HG03159 (cell line): Measurements from ENCODE around the gene ZNF607.
A peak's percentile ranks its signal among the peaks of the same experiment; 100 is the strongest.
"Not testable (repeated sequence)": the region's sequence is repeated elsewhere in the genome, so short reads cannot be mapped to it uniquely, and the experiment has no call there.

Experiments used
- ATAC-seq: cut with Tn5 transposase; IDR thresholded peaks from one replicate; pipeline ENCODE4 v1.9.1; 2021; ENCODE audit warnings: mild to moderate bottlenecking, moderate library complexity; ENCODE audit not compliant: unreplicated experiment

The ZNF607 gene

DNA sequence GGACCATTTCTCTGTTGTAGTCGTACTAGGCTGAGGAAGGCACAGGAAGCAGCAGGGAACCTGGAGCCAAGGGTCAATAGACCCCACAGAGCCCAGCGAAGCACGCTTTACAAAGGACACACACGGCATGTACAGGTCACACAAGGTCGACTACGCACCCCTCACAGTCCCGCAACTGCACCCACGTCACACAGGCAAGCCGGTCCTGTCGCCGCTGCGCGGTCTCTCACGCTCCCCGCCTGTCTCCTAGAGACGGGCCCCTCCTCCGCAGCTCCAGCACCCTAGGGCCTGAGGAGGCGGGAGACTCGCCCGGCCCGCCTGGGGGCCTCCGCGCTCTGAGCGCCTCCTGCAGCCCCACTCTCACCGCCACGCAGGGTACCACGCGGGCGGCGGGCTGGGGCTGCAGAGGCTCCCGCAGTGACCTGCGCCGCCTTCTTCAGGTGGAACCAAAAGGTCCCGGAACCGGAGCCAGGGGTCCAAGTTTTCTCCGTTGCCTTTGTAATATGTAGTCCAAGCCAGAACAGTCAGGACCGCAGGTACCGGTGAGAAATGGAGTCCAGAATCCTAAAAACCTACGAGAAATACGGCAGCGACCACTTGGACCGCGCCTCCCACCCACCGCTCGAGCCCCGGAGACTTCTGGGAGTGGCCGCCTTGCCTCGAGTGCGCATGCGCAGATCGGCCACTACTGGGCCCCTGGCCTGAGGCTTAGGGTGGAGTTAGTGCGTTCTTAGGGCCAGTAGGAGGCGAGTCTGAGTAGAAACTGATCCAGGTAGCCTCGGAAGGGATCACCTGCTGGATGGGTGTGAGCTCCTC, at the start of gene ZNF607:
Gene ZNF607, minus strand, starts transcription at position 651 of the 816 bp plus-strand sequence. CDS start 8,143 bp downstream, outside the sequence.
- peak; percentile 95 for ATAC-seq

DNA sequence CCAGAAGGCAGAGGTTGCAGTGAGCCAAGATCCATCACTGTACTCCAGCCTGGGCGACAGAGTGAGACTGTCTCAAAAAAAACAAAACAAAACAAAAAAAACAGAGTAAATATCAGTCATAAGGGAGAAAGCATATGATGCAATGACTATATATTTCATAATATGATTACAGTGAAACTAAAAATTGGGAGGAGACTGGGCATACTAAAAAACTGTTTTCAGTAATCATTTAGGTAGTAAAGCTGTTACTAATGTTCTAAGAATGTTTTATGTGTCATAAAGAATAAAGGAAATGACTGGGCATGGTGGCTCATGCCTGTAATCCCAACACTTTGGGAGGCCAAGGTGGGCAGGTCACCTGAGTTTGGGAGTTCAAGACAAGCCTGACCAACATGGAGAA, 43.9 kb upstream of the ZNF607 start:
- ATAC-seq: no peak

DNA sequence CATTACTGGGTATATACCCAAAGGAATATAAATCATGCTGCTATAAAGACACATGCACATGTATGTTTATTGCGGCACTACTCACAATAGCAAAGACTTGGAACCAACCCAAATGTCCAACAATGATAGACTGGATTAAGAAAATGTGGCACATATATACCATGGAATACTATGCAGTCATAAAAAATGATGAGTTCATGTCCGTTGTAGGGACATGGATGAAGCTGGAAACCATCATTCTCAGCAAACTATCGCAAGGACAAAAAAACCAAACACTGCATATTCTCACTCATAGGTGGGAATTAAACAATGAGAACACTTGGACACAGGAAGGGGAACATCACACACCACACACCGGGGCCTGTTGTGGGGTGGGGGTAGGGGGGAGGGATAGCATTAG, 38.1 kb upstream of the ZNF607 start:
- not testable (repeated sequence) for ATAC-seq

DNA sequence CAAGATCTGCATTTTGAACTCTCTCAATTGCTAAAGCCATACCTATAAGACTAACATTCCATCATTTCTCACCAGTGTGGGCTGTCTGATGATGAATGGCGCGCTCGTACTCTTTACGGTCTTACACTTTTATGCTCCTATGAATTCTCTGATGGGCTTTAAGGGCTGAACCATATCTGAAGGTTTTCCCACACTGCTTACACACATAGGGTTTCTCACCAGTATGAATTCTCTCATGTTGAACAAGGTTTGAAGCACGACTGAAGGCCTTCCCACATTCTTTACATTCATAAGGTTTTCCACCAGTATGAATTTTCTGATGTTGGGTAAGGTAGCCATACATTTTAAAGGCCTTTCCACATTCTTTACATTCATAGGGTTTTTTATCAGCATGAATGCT, 18.8 kb upstream of the ZNF607 start:
- no peak for ATAC-seq

DNA sequence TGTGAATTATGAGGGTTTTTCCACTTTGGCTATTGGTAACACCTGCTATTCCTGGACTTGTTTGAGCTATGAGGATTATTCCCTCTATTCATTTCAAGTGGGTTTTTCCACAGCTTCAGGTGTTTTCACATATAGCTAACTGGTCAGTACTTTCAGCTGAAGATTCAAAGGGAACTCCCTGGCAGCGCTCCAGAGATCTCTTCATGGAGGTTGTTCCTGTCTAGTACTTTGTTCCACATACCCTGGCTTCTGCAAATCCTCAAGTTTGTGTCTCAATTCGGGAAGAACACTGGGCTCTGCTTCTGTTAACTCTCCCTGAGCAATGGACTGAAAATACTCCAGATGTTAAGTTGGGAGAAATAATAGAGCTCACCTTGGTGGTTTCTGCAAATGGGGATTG, 5.6 kb upstream of the ZNF607 start:
- no peak for ATAC-seq

DNA sequence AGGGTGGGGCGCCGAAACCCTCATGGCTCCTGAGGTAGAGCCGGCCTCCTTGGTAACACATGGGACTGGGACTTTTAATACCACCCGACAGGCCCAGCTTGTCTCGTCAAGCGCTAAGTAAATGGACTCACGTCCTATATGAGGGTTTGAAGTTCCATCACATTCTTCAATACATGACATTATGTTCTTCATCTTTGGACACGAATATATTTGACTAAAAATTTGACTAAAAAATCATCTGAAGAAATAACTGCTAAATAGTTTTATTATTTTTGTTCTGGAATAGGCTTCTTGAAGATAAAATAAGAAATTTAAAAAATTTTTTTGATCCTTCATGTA, 335 bp upstream of the ZNF607 start:
- no peak for ATAC-seq

DNA sequence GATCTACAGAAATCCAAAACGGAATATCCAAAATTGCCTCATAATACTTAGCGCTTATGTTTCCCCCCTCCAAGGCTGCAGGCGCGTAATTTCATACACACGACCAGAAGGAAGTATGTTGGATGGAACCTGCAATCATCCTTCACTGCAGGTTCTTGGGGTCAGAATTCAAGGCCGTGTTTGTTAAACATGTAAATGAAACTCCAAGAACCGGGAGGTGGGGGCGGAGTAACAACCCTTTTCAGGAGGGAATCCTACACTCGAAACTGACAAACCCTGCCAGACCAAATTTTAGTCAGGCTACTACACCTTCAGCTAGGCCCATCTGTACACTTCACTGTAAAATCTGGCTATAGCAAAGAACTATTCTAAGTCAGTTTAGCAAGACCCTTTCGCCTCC, 1.3 kb downstream of the ZNF607 start:
- no peak for ATAC-seq

DNA sequence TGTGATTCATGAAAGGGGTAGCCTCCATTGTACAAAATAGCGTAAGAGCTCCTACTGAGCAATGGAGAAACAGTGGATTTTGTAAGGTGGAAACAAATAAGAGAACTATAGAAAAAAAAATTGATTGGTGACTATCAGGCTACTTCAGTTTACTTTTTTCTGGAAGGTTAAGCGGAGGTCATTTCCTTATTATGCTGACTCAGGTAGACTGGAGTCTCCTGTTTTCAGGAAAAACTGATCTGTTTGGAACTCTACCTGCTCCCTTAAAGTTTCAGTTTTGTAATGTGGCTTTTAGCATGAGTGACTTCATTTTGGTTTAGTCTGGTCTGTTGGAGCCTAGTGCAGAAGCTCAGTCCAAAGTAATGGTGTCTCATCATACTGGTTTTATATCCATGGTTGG, 3.4 kb downstream of the ZNF607 start:
- ATAC-seq: no peak

DNA sequence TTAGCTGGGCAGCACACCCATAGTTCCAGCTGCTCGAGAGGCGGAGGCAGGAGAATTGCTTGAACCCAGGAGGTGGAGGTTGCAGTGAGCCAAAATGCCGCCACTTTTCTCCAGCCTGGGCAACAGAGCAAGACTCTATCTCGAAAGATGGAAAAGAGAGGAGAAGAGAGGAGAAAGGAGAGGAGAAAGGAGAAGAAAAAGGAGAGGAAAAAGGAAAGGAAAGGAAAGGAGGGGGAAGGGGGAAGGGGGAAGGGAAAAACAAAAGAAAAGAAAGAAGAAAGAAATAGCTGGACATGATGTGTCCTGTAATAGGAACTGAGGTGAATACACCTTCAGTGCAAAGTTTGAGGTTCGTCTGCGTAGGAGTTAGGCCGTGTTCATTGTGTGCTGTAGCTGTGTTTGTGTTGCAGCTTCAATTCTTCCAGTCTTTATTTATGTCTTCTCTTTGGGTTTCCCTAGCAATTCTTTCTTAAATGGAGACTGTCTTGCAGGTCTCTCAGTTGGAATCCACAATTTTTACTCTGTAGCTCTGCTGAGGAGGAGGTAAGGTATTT, 13.4 kb downstream of the ZNF607 start:
- no peak for ATAC-seq

DNA sequence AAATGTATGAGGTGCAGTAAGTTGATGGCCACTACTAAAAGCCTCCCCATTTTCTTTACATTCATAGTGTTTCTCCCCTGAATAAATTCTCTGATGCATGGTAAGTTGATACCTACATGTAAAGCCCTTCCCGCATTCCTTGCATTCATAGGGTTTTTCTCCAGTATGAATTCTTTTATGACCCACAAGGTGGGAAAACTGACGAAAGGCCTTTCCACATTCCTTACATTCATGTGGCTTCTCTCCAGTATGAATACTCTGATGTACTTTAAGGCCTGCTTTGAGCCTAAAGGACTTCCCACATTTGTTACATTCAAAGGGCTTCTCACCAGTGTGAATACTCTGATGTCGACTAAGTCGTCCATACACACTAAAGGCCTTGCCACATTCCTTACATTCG, 20.5 kb downstream of the ZNF607 start:
- ATAC-seq: no peak

DNA sequence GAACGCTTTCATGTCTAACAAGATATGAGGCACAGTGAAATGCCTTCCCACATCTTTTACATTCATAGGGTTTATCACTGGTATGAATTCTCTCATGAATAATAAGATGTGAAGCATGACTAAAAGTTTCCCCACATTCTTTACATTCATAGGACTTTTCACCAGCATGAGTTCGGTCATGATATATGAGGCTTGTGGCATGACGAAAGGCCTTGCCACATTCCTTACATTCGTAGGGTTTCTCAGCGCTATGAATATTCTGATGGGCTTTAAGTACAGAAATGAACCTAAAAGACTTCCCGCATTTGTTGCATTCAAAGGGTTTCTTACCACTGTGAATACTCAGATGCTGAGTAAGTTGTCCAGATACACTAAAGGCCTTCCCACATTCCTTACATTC, 21.3 kb downstream of the ZNF607 start:
- ATAC-seq: no peak

DNA sequence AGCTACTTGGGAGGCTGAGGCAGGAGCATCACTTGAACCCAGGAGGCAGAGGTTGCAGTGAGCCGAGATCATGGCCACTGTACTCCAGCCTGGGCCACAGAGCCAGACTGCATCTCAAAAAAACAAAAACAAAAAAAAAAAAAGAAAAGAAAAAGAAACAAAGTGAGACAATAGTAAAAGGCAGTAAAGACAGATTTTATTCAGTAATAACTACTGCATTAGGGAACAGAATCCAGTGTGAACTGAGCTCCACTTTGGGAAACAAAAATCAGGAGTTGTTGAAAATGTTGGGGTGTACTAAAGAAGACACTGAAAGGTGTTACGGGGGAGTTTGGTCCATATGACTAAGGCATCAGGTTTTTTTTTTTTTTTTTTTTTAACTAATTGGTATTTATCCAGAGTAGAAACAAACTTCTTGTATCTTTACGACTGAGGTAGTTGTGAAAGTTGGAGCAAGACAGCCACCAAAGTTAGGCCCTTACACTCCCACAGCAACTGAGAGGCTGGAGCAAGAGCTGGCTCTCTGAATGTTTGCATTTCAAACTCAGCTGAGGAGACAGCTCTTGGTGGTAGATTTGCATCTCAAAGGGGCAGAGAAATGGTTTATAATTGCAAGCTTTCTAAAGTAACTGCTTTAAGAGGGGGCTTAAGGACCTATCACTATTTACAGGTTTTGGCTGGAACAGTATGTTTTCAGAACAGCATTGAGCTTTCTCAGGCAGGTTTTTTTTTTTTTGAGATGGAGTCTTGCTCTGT, 24.2 kb downstream of the ZNF607 start:
- ATAC-seq: no peak

DNA sequence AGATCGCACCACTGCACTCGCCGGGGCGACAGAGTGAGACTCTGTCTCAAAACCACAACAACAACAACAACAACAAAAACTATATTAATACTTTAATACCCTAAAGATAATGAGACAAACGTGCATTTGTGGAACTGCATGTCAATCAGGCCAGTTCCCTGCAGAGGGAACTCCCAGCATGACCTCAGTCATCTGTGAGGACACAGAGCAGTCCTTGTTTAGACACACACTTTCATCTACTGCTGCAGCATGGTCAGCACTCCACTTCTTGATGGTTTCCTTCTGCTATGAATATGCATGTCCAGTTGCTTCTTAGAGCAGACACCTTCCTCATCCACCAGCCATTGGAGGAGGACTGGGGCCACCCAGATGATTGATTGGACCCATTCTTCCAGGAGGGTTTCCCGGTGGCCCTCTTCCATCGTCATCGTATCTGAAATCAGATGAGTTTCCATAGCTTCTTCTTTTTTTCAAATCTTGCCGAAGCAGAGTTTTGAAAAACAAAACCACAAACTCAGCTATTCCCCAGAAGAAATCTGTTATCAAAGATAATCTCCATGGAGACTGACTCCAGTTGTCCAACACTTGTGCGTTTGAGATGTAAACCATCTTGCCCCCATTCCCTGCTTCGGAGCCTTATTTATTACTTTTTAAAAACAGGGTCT, 26.5 kb downstream of the ZNF607 start:
- no peak for ATAC-seq

DNA sequence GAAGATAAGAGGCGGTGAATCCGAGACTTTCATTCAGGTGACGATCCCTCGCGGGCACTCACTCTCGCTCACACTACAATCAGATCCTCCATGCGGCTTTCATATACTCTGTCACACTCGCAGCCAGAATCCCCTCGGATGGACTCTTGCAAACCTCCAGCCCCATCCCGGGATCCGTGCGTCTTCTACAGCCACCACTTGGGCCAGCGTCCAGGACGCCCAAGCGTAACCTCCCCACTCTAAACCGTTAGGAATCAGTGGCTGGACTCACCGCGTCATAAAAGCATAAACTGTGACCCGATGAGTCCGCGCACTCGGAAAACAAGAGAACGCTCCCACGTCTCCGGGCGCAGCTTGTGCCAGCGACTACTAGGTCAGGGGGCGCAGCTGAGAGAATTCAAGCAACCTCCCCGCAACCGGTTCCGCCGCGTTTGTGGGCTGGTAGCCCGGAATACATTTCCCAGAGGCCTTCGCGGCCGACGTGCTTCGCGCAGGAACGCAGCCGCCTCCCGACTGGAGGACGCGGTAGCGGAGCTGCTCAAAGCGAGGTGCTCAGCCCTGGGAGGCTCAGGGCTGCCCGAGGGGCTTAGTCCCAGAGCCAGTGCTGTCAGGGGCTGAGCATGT, 27.6 kb downstream of the ZNF607 start:
- peak; percentile 39 for ATAC-seq

DNA sequence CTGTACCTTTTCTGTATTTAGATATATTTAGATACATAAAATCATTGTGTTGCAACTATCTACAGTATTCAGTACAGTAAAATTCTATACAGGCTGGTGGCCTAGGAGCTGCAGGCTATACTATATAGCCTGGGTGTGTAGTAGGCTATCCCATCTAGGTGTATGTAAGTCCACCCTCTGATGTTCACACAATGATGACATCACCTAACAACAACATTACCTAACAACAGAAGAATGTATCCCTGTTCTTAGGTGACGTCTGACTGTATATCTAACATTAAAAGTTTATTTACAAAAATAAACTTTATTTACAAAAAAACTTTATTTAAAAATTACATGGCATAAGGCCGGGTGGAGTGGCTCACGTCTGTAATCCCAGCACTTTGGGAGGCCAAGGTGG, 36.0 kb downstream of the ZNF607 start:
- ATAC-seq: no peak

DNA sequence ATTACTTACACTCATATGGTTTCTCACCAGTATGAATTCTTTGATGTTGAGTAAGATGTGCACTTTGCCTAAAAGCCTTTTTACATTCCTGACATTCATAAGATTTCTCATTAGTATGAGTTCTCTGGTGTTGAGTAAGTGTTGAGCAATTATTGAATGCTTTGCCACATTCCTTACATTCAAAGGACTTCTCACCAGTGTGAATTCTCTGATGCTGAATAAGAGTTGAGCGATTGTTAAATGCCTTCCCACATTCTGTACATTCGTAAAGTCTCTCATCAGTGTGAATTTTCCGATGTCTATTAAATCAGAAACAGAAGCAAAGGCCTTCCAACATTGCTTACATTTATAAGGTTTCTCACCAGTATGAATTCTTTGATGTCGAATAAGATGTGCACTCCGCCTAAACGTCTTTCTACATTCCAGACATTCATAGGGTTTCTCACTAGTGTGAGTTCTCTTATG, 50.1 kb downstream of the ZNF607 start:
- ATAC-seq: no peak

DNA sequence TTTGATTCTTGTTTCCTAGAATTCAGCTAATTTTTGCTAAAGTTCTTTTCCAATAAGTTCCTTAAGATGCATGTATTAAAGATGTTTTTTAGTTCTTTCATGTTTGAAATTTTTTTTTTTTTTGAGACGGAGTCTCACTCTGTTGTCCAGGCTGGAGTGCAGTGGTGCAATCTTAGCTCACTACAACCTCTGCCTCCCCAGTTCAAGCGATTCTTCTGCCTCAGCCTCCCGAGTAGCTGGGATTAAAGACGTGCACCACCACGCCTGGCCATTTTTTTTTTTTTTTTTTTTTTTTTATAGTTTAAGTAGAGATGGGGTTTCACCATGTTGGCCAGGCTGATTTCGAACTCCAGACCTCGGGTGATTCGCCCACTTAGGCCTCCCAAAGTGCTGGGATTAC, 62.4 kb downstream of the ZNF607 start:
- ATAC-seq: not testable (repeated sequence)

DNA sequence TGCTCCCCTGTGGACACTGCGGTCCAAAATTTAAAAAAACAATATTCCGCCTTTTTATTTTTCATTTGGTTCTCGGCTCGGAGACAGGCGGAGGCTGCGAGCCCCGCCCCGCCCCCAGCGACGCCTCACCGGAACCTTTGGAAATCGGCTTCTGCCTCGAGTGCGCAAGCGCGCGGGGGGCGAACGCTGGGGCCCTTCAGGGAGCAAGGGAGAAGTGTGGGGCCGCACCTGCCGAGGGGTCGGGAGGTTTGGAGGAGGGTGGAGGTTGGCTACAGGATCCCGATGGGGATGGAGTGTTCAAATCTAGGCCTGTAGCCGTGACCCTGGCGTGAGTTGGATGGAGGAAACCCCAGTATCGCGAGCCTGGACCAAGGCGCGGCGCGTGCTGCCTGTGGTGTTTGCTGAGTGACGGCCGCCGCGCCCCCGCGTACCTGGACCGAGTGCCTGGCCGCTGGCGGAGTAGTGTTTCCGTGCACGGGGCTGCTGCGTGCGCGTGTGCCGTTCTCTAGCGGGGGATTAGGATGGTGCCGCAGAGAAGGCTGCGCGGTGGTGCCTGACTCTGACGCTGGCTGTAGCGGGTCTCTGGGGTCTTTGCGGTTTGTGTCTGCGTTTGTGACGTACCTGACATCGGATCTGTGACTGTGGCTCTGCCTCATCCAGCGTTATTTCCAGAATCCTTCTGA, 63.7 kb downstream of the ZNF607 start:
- peak; percentile 65 for ATAC-seq

DNA sequence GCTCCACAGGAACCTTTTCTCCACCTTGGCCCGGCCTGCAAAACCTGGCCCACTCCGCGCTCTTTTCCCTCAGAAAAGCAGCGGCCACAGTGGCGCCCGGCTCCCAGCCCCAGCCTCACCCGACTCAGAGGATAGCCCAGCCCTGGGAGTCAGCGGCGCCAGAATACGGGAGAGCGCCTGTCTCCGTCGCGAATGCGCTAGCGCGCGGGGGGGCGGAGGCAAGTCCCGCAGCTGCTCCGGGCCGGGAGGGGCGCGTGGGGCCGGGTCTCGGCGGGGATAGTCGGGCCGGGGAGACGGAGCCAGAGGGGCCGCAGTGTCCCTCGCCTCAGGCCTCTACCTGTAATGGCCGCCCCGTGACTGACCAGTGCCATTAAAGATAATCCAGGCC, 64.3 kb downstream of the ZNF607 start, which contains the start of gene ZFP30:
Gene ZFP30, minus strand, starts transcription at position 165 of the 388 bp plus-strand sequence. CDS start 7,643 bp downstream, outside the sequence.
- ATAC-seq: peak; percentile 58

DNA sequence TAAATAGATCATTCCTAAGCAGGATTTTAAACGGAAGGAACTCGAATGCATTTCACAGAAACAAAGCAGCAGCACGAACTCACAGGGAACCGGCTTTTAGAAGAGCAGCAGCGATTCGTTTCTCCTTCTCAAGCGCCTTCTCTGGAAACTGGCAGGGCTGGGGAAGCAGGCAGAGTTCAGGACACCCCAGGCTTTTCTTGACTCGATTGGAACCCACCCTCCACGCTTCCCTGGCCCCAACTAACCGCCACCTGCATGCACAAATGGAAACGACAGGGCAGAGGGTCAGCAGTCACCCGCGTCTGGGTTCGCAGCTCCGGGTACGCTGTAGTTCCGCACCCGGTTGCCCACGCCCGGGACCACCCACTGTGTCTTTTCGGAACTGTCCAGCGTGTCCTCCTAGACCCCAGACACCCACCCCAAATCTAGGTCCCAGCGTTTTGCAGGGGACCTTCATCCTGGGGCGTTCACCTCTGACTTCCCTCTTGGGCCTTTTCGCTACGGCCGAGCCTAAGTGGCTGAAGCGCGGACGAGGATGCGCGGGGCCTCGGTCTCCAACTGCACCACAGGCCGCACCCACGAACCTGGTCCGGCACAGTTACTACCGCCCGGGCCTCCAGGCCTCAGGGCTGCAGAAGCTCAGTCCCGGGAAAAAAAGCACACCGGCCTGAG, 64.8 kb downstream of the ZNF607 start:
- ATAC-seq: peak; percentile 45
